Activated T-cell treated with anti-CD3 and anti-CD28 coated beads, Interleukin-2, amount 50 U/mL, for 24 hours (primary cell): Measurements from ENCODE around the gene GRM7.

Experiments used
- DNase-seq: peaks from one replicate; pipeline ENCODE4 v3.0.0-alpha.2; 2020
- H3K27ac Mint-ChIP-seq: 2 replicates; pipeline ENCODE4 v1.8.0; 2020; ENCODE audit warnings: mild to moderate bottlenecking, mixed read lengths
- H3K27me3 Mint-ChIP-seq: 2 replicates; pipeline ENCODE4 v1.8.0; 2020; ENCODE audit warnings: mixed read lengths
- H3K36me3 Mint-ChIP-seq: 2 replicates; pipeline ENCODE4 v1.8.0; 2020; ENCODE audit warnings: low read depth, mixed read lengths
- H3K4me1 Mint-ChIP-seq: 2 replicates; pipeline ENCODE4 v1.8.0; 2020; ENCODE audit warnings: low read depth, mixed read lengths
- H3K4me3 Mint-ChIP-seq: 2 replicates; pipeline ENCODE4 v1.8.0; 2020; ENCODE audit warnings: mild to moderate bottlenecking, moderate library complexity, mixed read lengths
- H3K9me3 Mint-ChIP-seq: 2 replicates; pipeline ENCODE4 v1.8.0; 2020; ENCODE audit warnings: mixed read lengths

GRM7 gene

GRCh38 chr3:7790141-7790540, 929.2 kb downstream of the GRM7 start:
- Mint-ChIP-seq H3K4me1 (no peaks in the 10 kb centered on the region), H3K9me3 (no peaks in the 10 kb centered on the region), H3K27ac (no peak overlapping the region), H3K36me3 (no peaks in the 10 kb centered on the region), H3K27me3 (no peaks in the 10 kb centered on the region), H3K4me3 (no peak overlapping the region)
- no peak for DNase-seq
